A549 (cell line): ENCODE results near the gene SPTBN5.

Experiments
- BHLHE40 ChIP-seq: IDR thresholded peaks from 2 replicates; pipeline ENCODE4 v1.6.1; 2012; ENCODE audit warnings: low read depth, low read length, inconsistent platforms
- CBX8 ChIP-seq: fragments of 200-600 bp; sonication (generic); IDR thresholded peaks from 2 replicates; pipeline ENCODE4 v1.6.1; 2016
- CEBPB ChIP-seq, 2 experiments: fragments of >200 bp in 1 of 2; sonication (Bioruptor Twin) in 1 of 2; formaldehyde crosslinking in 1 of 2; IDR thresholded peaks; 2 replicates each; pipeline ENCODE4 v1.6.1; 2012 to 2016
- CHD4 ChIP-seq: fragments of 200-600 bp; sonication (generic); IDR thresholded peaks from 2 replicates; pipeline ENCODE4 v1.6.1; 2016; ENCODE audit warnings: antibody characterized with exemption, mild to moderate bottlenecking, borderline replicate concordance
- CTCF ChIP-seq: fragments of >200 bp; sonication (Bioruptor Twin); formaldehyde crosslinking; IDR thresholded peaks from 3 replicates; pipeline ENCODE4 v1.5.1; 2016
- HEYL ChIP-seq: fragments of 250-450 bp; sonication (Bioruptor Pico); IDR thresholded peaks from 2 replicates; pipeline ENCODE4 v1.8.0; 2021; ENCODE audit warnings: mild to moderate bottlenecking, moderate library complexity
- MYC ChIP-seq: IDR thresholded peaks from 2 replicates; pipeline ENCODE4 v1.6.1; 2012; ENCODE audit warnings: mild to moderate bottlenecking, inconsistent platforms, low read length, improper control_type of control experiment, borderline replicate concordance
- PBX3 ChIP-seq: IDR thresholded peaks from 2 replicates; pipeline ENCODE4 v1.6.1; 2012
- PHF8 ChIP-seq: fragments of 200-600 bp; sonication (generic); IDR thresholded peaks from 2 replicates; pipeline ENCODE4 v1.6.1; 2016; ENCODE audit warnings: low read depth, mild to moderate bottlenecking, antibody characterized with exemption, moderate library complexity, borderline replicate concordance
- POLR2A ChIP-seq: IDR thresholded peaks from 2 replicates; pipeline ENCODE4 v1.6.1; 2012; ENCODE audit warnings: mild to moderate bottlenecking, low read length
- RFX5 ChIP-seq: fragments of 450-650 bp; IDR thresholded peaks from 2 replicates; pipeline ENCODE4 v1.7.1; 2014; ENCODE audit warnings: antibody characterized with exemption, mild to moderate bottlenecking, moderate library complexity

- TF ChIP-seq RFX5: no peak
- TF ChIP-seq HEYL: no peak
- TF ChIP-seq BHLHE40: no peak
- no peak for TF ChIP-seq CHD4
- no peak for TF ChIP-seq CTCF
- no peak for TF ChIP-seq POLR2A
- TF ChIP-seq PHF8: no peak
- TF ChIP-seq PBX3: no peak
- no peak for TF ChIP-seq CBX8
- no peak for TF ChIP-seq CEBPB (IDR thresholded peaks at IDR 0.05)
- no peak for TF ChIP-seq MYC
Measured at GRCh38 chr15:41824062-41824745, 69.6 kb downstream of the SPTBN5 start.
